DOHH2 (cell line): ENCODE measurements around the gene CMPK2.

Experiments
- H3F3A ChIP-seq: fragments of 200-600 bp; sonication (generic), shearing (Covaris generic); 2 replicates; pipeline ENCODE4 v1.6.0; 2016; ENCODE audit warnings: antibody characterized with exemption, mild to moderate bottlenecking; ENCODE audit not compliant: control insufficient read depth, insufficient read depth
- H3K27ac ChIP-seq: fragments of 200-600 bp; sonication (generic); 2 replicates; pipeline ENCODE4 v1.5.1; 2014; ENCODE audit warnings: low read depth, mild to moderate bottlenecking, low read length, moderate library complexity
- H3K27me3 ChIP-seq: fragments of 200-600 bp; sonication (generic); 2 replicates; pipeline ENCODE4 v1.6.1; 2014; ENCODE audit warnings: mild to moderate bottlenecking, low read length, mixed read lengths; ENCODE audit not compliant: control insufficient read depth
- H3K36me3 ChIP-seq: fragments of 200-600 bp; sonication (generic); 2 replicates; pipeline ENCODE4 v1.6.1; 2014; ENCODE audit warnings: mild to moderate bottlenecking, low read length, moderate library complexity, mixed read lengths; ENCODE audit not compliant: control insufficient read depth
- H3K4me1 ChIP-seq: fragments of 200-600 bp; sonication (generic); 2 replicates; pipeline ENCODE4 v1.6.1; 2014; ENCODE audit warnings: mild to moderate bottlenecking, low read length, mixed read lengths; ENCODE audit not compliant: control insufficient read depth
- H3K4me2 ChIP-seq: fragments of 200-600 bp; sonication (generic); 2 replicates; pipeline ENCODE4 v1.6.0; 2014; ENCODE audit warnings: mild to moderate bottlenecking, low read length, moderate library complexity
- H3K4me3 ChIP-seq: fragments of 200-600 bp; sonication (generic); 2 replicates; pipeline ENCODE4 v1.5.1; 2014; ENCODE audit warnings: mild to moderate bottlenecking, low read length, mixed read lengths
- H3K79me2 ChIP-seq: fragments of 200-600 bp; sonication (generic); 2 replicates; pipeline ENCODE4 v1.6.1; 2014; ENCODE audit warnings: mild to moderate bottlenecking, low read length, mixed read lengths; ENCODE audit not compliant: control insufficient read depth
- H3K9me2 ChIP-seq: fragments of 200-600 bp; sonication (generic); replicated peaks from 2 replicates; pipeline ENCODE4 v1.6.1; 2014; ENCODE audit warnings: mild to moderate bottlenecking, low read length, mixed read lengths; ENCODE audit not compliant: control insufficient read depth
- H3K9me3 ChIP-seq: fragments of 200-600 bp; sonication (generic); 2 replicates; pipeline ENCODE4 v1.6.1; 2014; ENCODE audit warnings: antibody characterized with exemption, low read length, mixed read lengths; ENCODE audit not compliant: control insufficient read depth, insufficient read depth
- H4K20me1 ChIP-seq: fragments of 200-600 bp; sonication (generic); 2 replicates; pipeline ENCODE4 v1.6.0; 2014; ENCODE audit warnings: low read depth, mild to moderate bottlenecking, antibody characterized with exemption, low read length, moderate library complexity; ENCODE audit not compliant: control insufficient read depth, insufficient read depth
- EZH2phosphoT487 ChIP-seq: fragments of 200-600 bp; sonication (generic); IDR thresholded peaks from 2 replicates; pipeline ENCODE4 v1.6.1; 2017; ENCODE audit warnings: borderline replicate concordance, mild to moderate bottlenecking, antibody characterized with exemption, low read length, moderate library complexity, mixed read lengths
- TF ChIP-seq, protein P1 (sequence below): fragments of 200-600 bp; sonication (generic); IDR thresholded peaks from one replicate; pipeline ENCODE4 v1.5.1; 2014; ENCODE audit warnings: antibody characterized with exemption, mild to moderate bottlenecking, low read depth, low read length; ENCODE audit not compliant: poor library complexity, severe bottlenecking

Gene CMPK2

DNA sequence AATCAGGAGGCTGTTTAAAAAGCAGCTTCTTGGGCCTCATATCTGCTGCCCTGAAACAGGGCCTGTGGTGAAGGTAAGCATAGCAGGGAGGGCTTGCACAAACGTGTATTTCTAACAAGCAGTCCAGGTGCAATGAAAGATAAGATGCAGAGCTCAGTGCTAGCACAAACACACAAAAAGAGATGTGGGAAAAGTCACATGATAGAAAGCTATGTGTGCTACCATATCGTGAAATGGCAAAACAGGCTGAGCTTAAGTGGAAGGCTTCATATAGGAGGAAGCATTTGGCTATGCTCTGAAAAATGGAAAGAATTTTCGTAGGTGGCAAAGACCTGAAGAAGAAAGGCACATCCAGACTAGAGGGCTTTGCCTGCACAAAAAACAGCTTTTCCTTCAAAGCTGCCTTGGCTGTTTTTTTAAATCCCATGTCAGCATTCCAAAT lies 22.1 kb upstream of the CMPK2 start:
- no peaks in the 10 kb centered on the region for H3K79me2 ChIP-seq
- TF ChIP-seq, protein P1, sequence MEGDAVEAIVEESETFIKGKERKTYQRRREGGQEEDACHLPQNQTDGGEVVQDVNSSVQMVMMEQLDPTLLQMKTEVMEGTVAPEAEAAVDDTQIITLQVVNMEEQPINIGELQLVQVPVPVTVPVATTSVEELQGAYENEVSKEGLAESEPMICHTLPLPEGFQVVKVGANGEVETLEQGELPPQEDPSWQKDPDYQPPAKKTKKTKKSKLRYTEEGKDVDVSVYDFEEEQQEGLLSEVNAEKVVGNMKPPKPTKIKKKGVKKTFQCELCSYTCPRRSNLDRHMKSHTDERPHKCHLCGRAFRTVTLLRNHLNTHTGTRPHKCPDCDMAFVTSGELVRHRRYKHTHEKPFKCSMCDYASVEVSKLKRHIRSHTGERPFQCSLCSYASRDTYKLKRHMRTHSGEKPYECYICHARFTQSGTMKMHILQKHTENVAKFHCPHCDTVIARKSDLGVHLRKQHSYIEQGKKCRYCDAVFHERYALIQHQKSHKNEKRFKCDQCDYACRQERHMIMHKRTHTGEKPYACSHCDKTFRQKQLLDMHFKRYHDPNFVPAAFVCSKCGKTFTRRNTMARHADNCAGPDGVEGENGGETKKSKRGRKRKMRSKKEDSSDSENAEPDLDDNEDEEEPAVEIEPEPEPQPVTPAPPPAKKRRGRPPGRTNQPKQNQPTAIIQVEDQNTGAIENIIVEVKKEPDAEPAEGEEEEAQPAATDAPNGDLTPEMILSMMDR = no peak
- TF ChIP-seq EZH2phosphoT487 = no peak
- no peak overlapping the region for H3K4me3 ChIP-seq
- no peaks in the 10 kb centered on the region for H3K9me3 ChIP-seq
- H3K4me2 ChIP-seq = no peak overlapping the region
- H3F3A ChIP-seq = no peaks in the 10 kb centered on the region
- no peaks in the 10 kb centered on the region for H3K27me3 ChIP-seq
- H4K20me1 ChIP-seq = no peaks in the 10 kb centered on the region
- H3K36me3 ChIP-seq = no peaks in the 10 kb centered on the region
- H3K4me1 ChIP-seq = no peaks in the 10 kb centered on the region
- no peak overlapping the region for H3K27ac ChIP-seq
- H3K9me2 ChIP-seq = no peaks in the 10 kb centered on the region

DNA sequence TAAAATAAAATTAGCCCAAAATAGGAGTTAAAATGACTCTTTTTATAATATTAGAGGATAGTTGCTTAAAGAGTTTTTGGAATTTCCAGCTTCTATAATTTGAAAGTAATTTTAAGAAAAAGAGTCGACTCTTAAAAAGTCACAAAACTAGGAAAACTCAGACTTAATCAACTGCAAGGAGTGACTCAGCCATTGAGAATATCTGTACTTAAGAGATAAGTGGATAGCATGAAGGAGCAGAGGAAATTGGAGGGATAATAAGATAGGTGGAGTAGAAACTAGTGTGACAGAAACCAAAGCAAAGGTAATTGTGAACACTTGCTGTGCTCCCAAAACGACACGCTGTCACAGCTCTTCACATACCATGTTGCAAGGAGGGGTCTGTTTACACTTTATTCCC lies 20.3 kb upstream of the CMPK2 start:
- Histone ChIP-seq H4K20me1 (no peaks in the 10 kb centered on the region), H3K36me3 (no peaks in the 10 kb centered on the region), H3K9me2 (no peaks in the 10 kb centered on the region), H3K4me1 (no peaks in the 10 kb centered on the region), H3K27me3 (no peaks in the 10 kb centered on the region), H3K27ac (no peak overlapping the region), H3K9me3 (no peaks in the 10 kb centered on the region), H3K4me2 (no peak overlapping the region), H3F3A (no peaks in the 10 kb centered on the region), H3K4me3 (no peak overlapping the region), H3K79me2 (no peaks in the 10 kb centered on the region)
- TF ChIP-seq, protein P1 = no peak
- TF ChIP-seq EZH2phosphoT487 = no peak

DNA sequence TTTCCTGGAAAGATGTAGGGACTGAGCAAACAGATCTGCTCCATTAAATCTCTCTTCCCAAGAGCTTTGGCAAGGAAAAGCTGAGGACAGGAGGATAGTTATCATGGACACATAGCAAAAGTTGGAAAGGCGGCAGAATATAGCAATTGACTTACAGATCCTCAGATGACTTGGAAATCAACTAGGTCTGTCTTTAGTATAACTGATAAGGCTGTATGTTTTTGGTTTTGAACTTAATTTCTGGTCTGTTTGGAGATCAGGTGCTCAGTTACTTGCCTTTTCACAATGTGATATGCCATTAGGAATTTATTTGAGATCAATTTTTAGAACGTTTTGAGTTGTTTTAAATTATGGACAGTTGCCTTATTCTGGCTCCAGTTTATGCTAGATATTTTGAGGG lies 19.8 kb upstream of the CMPK2 start:
- H3K9me2 ChIP-seq = no peaks in the 10 kb centered on the region
- no peak overlapping the region for H3K4me3 ChIP-seq
- H4K20me1 ChIP-seq = no peaks in the 10 kb centered on the region
- H3F3A ChIP-seq = no peaks in the 10 kb centered on the region
- H3K27me3 ChIP-seq = no peaks in the 10 kb centered on the region
- H3K27ac ChIP-seq = no peak overlapping the region
- no peaks in the 10 kb centered on the region for H3K79me2 ChIP-seq
- H3K9me3 ChIP-seq = no peaks in the 10 kb centered on the region
- no peak overlapping the region for H3K4me2 ChIP-seq
- no peaks in the 10 kb centered on the region for H3K36me3 ChIP-seq
- no peaks in the 10 kb centered on the region for H3K4me1 ChIP-seq
- no peak for TF ChIP-seq EZH2phosphoT487
- TF ChIP-seq, protein P1 = no peak
